Panc1 (cell line): ENCODE measurements around the gene OSGIN1. TPM values are rescaled to one million over a fixed set of nuclear protein-coding genes. Genes with fewer than 3 reads are reported as not detected.

Source experiments
- ATAC-seq: fragments of 200-7000 bp; cut with Tn5 transposase; 2 replicates; pipeline ENCODE4 v1.9.1; 2020; ENCODE audit warnings: mild to moderate bottlenecking, moderate library complexity
- BruUV-seq: library from RNA; stranded (reverse); fragments of 400-500 nt; replicated peaks from 2 replicates; lab custom pipeline; 2021; lab: Mats Ljungman, UMichigan
- CTCF ChIA-PET: fragments of 300-600 bp; sonication (Branson Sonifier 250); formaldehyde crosslinking; loops from one replicate; lab custom pipeline; 2022; ENCODE audit warnings: antibody characterized with exemption; lab: Charles Lee
- POLR2A ChIA-PET: fragments of 300-600 bp; sonication (Branson Sonifier 250); formaldehyde crosslinking; loops from one replicate; lab custom pipeline; 2022; ENCODE audit warnings: antibody characterized with exemption; lab: Charles Lee
- DNase-seq: peaks from one replicate; pipeline ENCODE4 v3.0.0-alpha.2; 2010; ENCODE audit warnings: low read depth, low spot score
- H3K27ac ChIP-seq: 2 replicates; pipeline ENCODE4 v1.5.1; 2011; ENCODE audit warnings: mild to moderate bottlenecking, low read length, inconsistent platforms
- H3K27me3 ChIP-seq: fragments of 200-500 bp; sonication (Bioruptor generic); 2 replicates; pipeline ENCODE4 v1.6.0; 2014; ENCODE audit warnings: low read length, inconsistent platforms; ENCODE audit not compliant: control insufficient read depth, insufficient read depth
- H3K36me3 ChIP-seq: fragments of 200-500 bp; sonication (Bioruptor generic); 2 replicates; pipeline ENCODE4 v1.5.1; 2014; ENCODE audit warnings: inconsistent platforms, mild to moderate bottlenecking, low read length, moderate library complexity; ENCODE audit not compliant: control insufficient read depth, insufficient read depth
- H3K4me1 ChIP-seq: 2 replicates; pipeline ENCODE4 v1.5.1; 2011; ENCODE audit warnings: inconsistent platforms, mild to moderate bottlenecking, low read length, moderate library complexity; ENCODE audit not compliant: control insufficient read depth, insufficient read depth
- H3K4me3 ChIP-seq, 2 experiments: 2 replicates each; pipeline ENCODE4 v1.5.1; 2011 to 2012; ENCODE audit warnings: low read depth in 2 of 2, low read length in 2 of 2, mild to moderate bottlenecking in 2 of 2, inconsistent platforms in 1 of 2, moderate library complexity in 1 of 2
- H3K9me3 ChIP-seq: fragments of 200-500 bp; sonication (Bioruptor generic); 2 replicates; pipeline ENCODE4 v1.5.1; 2014; ENCODE audit warnings: low read depth, mild to moderate bottlenecking, inconsistent platforms, low read length, moderate library complexity; ENCODE audit not compliant: control insufficient read depth, insufficient read depth
- CTCF ChIP-seq: fragments of 450-650 bp; IDR thresholded peaks from 2 replicates; pipeline ENCODE4 v1.5.1; 2017; ENCODE audit warnings: mild to moderate bottlenecking
- POLR2AphosphoS5 ChIP-seq: IDR thresholded peaks from 2 replicates; pipeline ENCODE4 v1.6.1; 2012; ENCODE audit warnings: mild to moderate bottlenecking, low read depth, low read length, moderate library complexity
- REST ChIP-seq, 2 experiments: IDR thresholded peaks; 2 replicates each; pipeline ENCODE4 v1.6.1; 2011 to 2012; ENCODE audit warnings: low read depth in 2 of 2, control low read depth in 1 of 2, low read length in 1 of 2, mild to moderate bottlenecking in 1 of 2, moderate library complexity in 1 of 2; ENCODE audit not compliant: insufficient read depth in 1 of 2
- SIN3A ChIP-seq: IDR thresholded peaks from 2 replicates; pipeline ENCODE4 v1.6.1; 2012; ENCODE audit warnings: low read depth, mild to moderate bottlenecking, low read length, moderate library complexity, borderline replicate concordance; ENCODE audit not compliant: insufficient read depth
- TCF7L2 ChIP-seq: IDR thresholded peaks from 2 replicates; pipeline ENCODE4 v1.6.1; 2011; ENCODE audit warnings: mild to moderate bottlenecking, low read depth, low read length, inconsistent platforms
- in situ Hi-C: cut with HindIII; loops from 2 replicates; pipeline ENCODE4 v1.10.0; 2016; ENCODE audit warnings: low sequenced_read_pairs, low pct_unique_long_range_greater_than_20kb
- intact Hi-C: fragments of 100-400 bp; cut with micrococcal nuclease; formaldehyde crosslinking; loops from one replicate; pipeline ENCODE4 v1.10.0; 2022; ENCODE audit not compliant: unreplicated experiment
- total RNA-seq: library from RNA; stranded (reverse); gene quantifications from one replicate; pipeline ENCODE4 v1.2.1, GENCODE V29; 2021; ENCODE audit not compliant: unreplicated experiment

Gene OSGIN1
- total RNA-seq, 1 experiment from 2014 or later, result 4.9 TPM

- intact Hi-C loops (no loop called here), in situ Hi-C loops (no loop called here)
- BruUV-seq, result no TSS peak
- CTCF ChIA-PET, result interaction anchor here (0.7 kb wide), 1 partner anchor 27 kb away, joined by 3 read pairs; no protein-coding TSS in a partner anchor
- DNase-seq (peak; percentile 60), ATAC-seq (peak; percentile 92)
- Histone ChIP-seq H3K27me3 (no peaks in the 10 kb centered on the region), H3K27ac (no peak overlapping the region), H3K4me3 (peak overlapping the region in 1 of 2 experiments; percentile 33; a peak in 2 of 4 replicates), H3K9me3 (no peaks in the 10 kb centered on the region), H3K36me3 (no peaks in the 10 kb centered on the region), H3K4me1 (peaks cover 6% of the 10 kb centered on the region)
- TF ChIP-seq CTCF (peak; percentile 94), TCF7L2 (no peak)
- POLR2A ChIA-PET, result no interaction called here
These were observed 26.2 kb upstream of the OSGIN1 start for GRCh38 chr16:83926726-83927397.

- no peaks in the 10 kb centered on the region for H3K27me3 ChIP-seq
- peaks cover 6% of the 10 kb centered on the region for H3K4me1 ChIP-seq
- H3K9me3 ChIP-seq, result no peaks in the 10 kb centered on the region
- no peak for ATAC-seq
- no peaks in the 10 kb centered on the region for H3K36me3 ChIP-seq
- POLR2A ChIA-PET, result no interaction called here
- TF ChIP-seq SIN3A (no peak), CTCF (no peak), REST (IDR thresholded peaks at IDR 0.05; ENCODE audit: insufficient read depth in 1 of 2, low read depth in 2 of 2, low read length in 1 of 2) (no peak), TCF7L2 (no peak), POLR2AphosphoS5 (no peak)
- BruUV-seq, result no TSS peak
- CTCF ChIA-PET, result no interaction called here
- H3K27ac ChIP-seq, result no peak overlapping the region
- DNase-seq, result no peak
- intact Hi-C loops (no loop called here), in situ Hi-C loops (no loop called here)
- no peak overlapping the region for H3K4me3 ChIP-seq
These were observed 24.5 kb upstream of the OSGIN1 start for GRCh38 chr16:83928341-83929055.
